Mucosa of descending colon (tissue), 3 donors: ENCODE measurements around the gene ASZ1. TPM values are rescaled to one million over a fixed set of nuclear protein-coding genes. Genes with fewer than 3 reads are reported as not detected.

Experiments
- ATAC-seq: fragments of 200-7000 bp; cut with Tn5 transposase; one replicate; pipeline ENCODE4 v1.9.1; 2020; ENCODE audit warnings: mild to moderate bottlenecking, moderate library complexity
- DNase-seq, 3 donors: peaks; one replicate each; pipeline ENCODE4 v3.0.0-alpha.2; 2020
- H3K36me3 ChIP-seq: fragments of 200-600 bp; one replicate; pipeline ENCODE4 v1.8.0; 2021; ENCODE audit warnings: low read depth, mild to moderate bottlenecking
- H3K4me1 ChIP-seq: fragments of 200-600 bp; one replicate; pipeline ENCODE4 v1.8.0; 2021; ENCODE audit warnings: low read depth, mild to moderate bottlenecking
- H3K4me3 ChIP-seq: fragments of 200-600 bp; one replicate; pipeline ENCODE4 v1.8.0; 2021; ENCODE audit warnings: mild to moderate bottlenecking
- H3K9me3 ChIP-seq: fragments of 200-600 bp; one replicate; pipeline ENCODE4 v1.8.0; 2021; ENCODE audit warnings: mild to moderate bottlenecking
- intact Hi-C, 2 donors: fragments of 100-400 bp; cut with DNase I in 1 of 2; cut with micrococcal nuclease in 1 of 2; formaldehyde crosslinking; loops; one replicate each; pipeline versions ENCODE4 v1.11.0 to v1.11.1; 2022; cut with DNase I, micrococcal nuclease
- total RNA-seq, 3 donors: library from RNA; stranded (reverse); fragmentation: NEBNext Ultra II Directional in 2 of 3; extraction: Animal tissue kit (Norgen Biotek cat#: 25700) in 2 of 3; gene quantifications; one replicate each; pipeline versions ENCODE4 v1.2.1 to v1.2.4, GENCODE V29; 2021 to 2023
- TF ChIP-seq, protein P1 (sequence below): fragments of 200-600 bp; IDR thresholded peaks from one replicate; pipeline ENCODE4 v1.8.0; 2022; ENCODE audit warnings: antibody characterized with exemption, mild to moderate bottlenecking
- donor health status: DM: no; HTN: no; CAD: no; lungs with moderate emphysema.
- donor health status: DM: no; HTN: no; CAD: no.
- donor health status: DM: no; HTN: yes; CAD: no.

Gene ASZ1
- total RNA-seq, 3 donors from 2014 or later: not detected

DNA sequence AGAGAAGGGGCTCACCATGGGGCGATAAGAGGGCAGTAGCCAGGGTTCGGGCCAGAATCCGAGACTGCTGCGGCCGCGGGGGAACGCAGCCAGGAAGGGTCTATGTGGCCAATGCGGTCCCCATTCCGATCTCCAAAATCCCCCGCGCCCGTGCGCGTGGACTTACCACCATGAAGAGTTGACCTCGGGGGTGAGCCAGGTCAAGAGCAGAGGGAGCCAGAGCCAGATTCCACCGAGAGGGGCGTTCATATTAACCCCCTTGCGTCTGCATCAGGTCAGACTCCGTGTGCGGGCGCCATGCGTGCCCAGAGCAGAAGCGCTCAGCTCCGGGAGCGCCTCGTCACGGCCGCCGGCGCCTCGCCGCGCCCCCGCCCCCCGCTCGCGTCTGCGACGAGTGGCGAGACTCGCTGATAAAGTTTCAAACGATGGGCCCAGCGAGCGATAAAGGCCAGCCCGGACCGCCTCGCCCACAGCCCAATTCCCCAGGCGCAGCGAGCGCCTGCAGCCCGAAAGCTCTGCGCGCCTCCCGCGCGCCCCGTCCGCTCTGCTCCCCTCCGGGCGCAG is 104.5 kb downstream of the ASZ1 start, which contains the start of gene WNT2:
TSS of gene WNT2 (minus strand) at position 318 of the 564 bp plus-strand sequence. CDS start at position 249, 69 bp downstream.
- intact Hi-C loops: no loop called here
- TF ChIP-seq, protein P1, sequence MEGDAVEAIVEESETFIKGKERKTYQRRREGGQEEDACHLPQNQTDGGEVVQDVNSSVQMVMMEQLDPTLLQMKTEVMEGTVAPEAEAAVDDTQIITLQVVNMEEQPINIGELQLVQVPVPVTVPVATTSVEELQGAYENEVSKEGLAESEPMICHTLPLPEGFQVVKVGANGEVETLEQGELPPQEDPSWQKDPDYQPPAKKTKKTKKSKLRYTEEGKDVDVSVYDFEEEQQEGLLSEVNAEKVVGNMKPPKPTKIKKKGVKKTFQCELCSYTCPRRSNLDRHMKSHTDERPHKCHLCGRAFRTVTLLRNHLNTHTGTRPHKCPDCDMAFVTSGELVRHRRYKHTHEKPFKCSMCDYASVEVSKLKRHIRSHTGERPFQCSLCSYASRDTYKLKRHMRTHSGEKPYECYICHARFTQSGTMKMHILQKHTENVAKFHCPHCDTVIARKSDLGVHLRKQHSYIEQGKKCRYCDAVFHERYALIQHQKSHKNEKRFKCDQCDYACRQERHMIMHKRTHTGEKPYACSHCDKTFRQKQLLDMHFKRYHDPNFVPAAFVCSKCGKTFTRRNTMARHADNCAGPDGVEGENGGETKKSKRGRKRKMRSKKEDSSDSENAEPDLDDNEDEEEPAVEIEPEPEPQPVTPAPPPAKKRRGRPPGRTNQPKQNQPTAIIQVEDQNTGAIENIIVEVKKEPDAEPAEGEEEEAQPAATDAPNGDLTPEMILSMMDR: no peak
- no peak for DNase-seq

DNA sequence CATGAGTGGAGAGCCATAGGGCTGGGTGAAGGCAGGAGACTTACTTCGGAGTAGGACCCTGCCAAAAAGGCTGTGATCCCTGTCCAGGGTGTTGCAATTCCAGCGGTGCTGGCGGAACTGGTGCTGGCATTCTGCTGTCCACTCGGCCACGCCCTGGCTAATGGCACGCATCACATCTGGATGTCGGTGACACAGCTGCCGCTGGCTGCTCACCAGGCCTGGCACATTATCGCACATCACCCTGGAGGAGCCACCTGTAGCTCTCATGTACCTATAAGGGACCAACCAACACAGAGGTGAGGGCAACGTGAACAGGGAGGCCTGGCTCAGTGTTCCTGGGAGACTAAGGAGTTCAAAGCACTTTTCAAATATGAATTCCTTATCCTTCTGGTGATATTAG is 106.8 kb downstream of the ASZ1 start:
- Histone ChIP-seq H3K4me1 (peaks cover 2% of the 10 kb centered on the region), H3K9me3 (no peaks in the 10 kb centered on the region), H3K4me3 (no peak overlapping the region), H3K36me3 (no peaks in the 10 kb centered on the region)
- DNase-seq: no peak
- TF ChIP-seq, protein P1: no peak
- intact Hi-C loops: no loop called here
- ATAC-seq: no peak

More for the DNA sequence above, 104.5 kb downstream of the ASZ1 start, which contains the start of gene WNT2:
- Histone ChIP-seq H3K4me1 (peaks cover 2% of the 10 kb centered on the region), H3K9me3 (no peaks in the 10 kb centered on the region), H3K36me3 (no peaks in the 10 kb centered on the region), H3K4me3 (no peak within 1 kb of the TSS)
- no peak for ATAC-seq

DNA sequence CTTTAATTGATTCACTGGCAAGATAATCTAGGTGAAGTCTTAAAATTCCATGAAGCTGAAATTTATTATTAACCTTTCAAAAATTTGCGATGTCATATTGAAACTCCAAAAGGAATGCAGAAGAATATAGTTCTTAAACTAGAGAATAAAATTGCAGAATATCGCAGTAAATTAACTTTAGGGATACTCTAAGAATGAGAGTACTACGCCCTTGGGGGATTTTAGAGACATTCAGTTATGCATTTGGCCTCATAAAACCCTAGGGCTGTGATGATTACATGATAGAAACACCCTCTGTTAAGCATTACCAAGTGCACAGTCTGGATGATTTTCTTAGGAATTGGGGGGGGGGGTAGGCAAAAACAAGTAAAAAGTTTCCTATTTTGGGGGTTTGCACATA is 108.1 kb downstream of the ASZ1 start:
- TF ChIP-seq, protein P1: no peak
- DNase-seq (no peak), ATAC-seq (no peak)
- H3K36me3 ChIP-seq: no peaks in the 10 kb centered on the region
- no peaks in the 10 kb centered on the region for H3K9me3 ChIP-seq
- intact Hi-C loops: no loop called here
- H3K4me1 ChIP-seq: peaks cover 2% of the 10 kb centered on the region
- H3K4me3 ChIP-seq: no peak overlapping the region

DNA sequence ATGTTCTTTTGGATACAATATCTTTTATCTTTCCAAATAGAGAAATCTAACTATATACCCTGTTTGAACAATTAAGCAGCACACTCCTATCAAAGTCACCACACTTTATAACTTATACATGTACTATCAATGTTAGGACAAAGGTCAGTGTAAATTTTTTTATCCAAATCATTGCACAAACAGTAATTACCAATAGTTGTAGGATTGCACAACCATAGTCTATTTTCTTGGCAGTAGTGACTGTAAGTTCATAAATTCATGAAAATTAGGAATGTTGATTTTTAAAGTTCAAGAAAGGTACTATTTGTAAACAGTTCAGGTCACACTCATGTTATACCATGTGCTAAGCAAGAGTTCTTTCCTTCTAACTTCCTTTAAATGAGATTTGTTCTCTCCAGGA is 113.7 kb downstream of the ASZ1 start:
- TF ChIP-seq, protein P1: no peak
- no peaks in the 10 kb centered on the region for H3K9me3 ChIP-seq
- H3K4me3 ChIP-seq: no peak overlapping the region
- ATAC-seq: no peak
- intact Hi-C loops: no loop called here
- no peaks in the 10 kb centered on the region for H3K4me1 ChIP-seq
- DNase-seq: no peak
- H3K36me3 ChIP-seq: no peaks in the 10 kb centered on the region

Other genes with a start within 250 kb of the ASZ1 start
- under 1 TPM in 1 of 3 donors, not detected in 2; 0.20 TPM for gene WNT2, start 104.4 kb downstream of the ASZ1 start, total RNA-seq
- 100 to 1,000 TPM in 1 of 3 donors, 10 to 100 TPM in 2; 85.9 to 176 (median 94.9) TPM for gene CFTR, start 52.5 kb upstream of the ASZ1 start, total RNA-seq